Panc1 (cell line): ENCODE results near the gene SOCS2. TPM values are rescaled to one million over a fixed set of nuclear protein-coding genes. Genes with fewer than 3 reads are reported as not detected.

Experiments
- ATAC-seq: fragments of 200-7000 bp; cut with Tn5 transposase; 2 replicates; pipeline ENCODE4 v1.9.1; 2020; ENCODE audit warnings: mild to moderate bottlenecking, moderate library complexity
- BruUV-seq: library from RNA; stranded (reverse); fragments of 400-500 nt; replicated peaks from 2 replicates; lab custom pipeline; 2021; lab: Mats Ljungman, UMichigan
- CTCF ChIA-PET: fragments of 300-600 bp; sonication (Branson Sonifier 250); formaldehyde crosslinking; loops from one replicate; lab custom pipeline; 2022; ENCODE audit warnings: antibody characterized with exemption; lab: Charles Lee
- POLR2A ChIA-PET: fragments of 300-600 bp; sonication (Branson Sonifier 250); formaldehyde crosslinking; loops from one replicate; lab custom pipeline; 2022; ENCODE audit warnings: antibody characterized with exemption; lab: Charles Lee
- DNase-seq: peaks from one replicate; pipeline ENCODE4 v3.0.0-alpha.2; 2010; ENCODE audit warnings: low read depth, low spot score
- H3K27ac ChIP-seq: 2 replicates; pipeline ENCODE4 v1.5.1; 2011; ENCODE audit warnings: mild to moderate bottlenecking, low read length, inconsistent platforms
- H3K27me3 ChIP-seq: fragments of 200-500 bp; sonication (Bioruptor generic); 2 replicates; pipeline ENCODE4 v1.6.0; 2014; ENCODE audit warnings: low read length, inconsistent platforms; ENCODE audit not compliant: control insufficient read depth, insufficient read depth
- H3K36me3 ChIP-seq: fragments of 200-500 bp; sonication (Bioruptor generic); 2 replicates; pipeline ENCODE4 v1.5.1; 2014; ENCODE audit warnings: inconsistent platforms, mild to moderate bottlenecking, low read length, moderate library complexity; ENCODE audit not compliant: control insufficient read depth, insufficient read depth
- H3K4me1 ChIP-seq: 2 replicates; pipeline ENCODE4 v1.5.1; 2011; ENCODE audit warnings: inconsistent platforms, mild to moderate bottlenecking, low read length, moderate library complexity; ENCODE audit not compliant: control insufficient read depth, insufficient read depth
- H3K4me3 ChIP-seq, 2 experiments: 2 replicates each; pipeline ENCODE4 v1.5.1; 2011 to 2012; ENCODE audit warnings: low read depth in 2 of 2, low read length in 2 of 2, mild to moderate bottlenecking in 2 of 2, inconsistent platforms in 1 of 2, moderate library complexity in 1 of 2
- H3K9me3 ChIP-seq: fragments of 200-500 bp; sonication (Bioruptor generic); 2 replicates; pipeline ENCODE4 v1.5.1; 2014; ENCODE audit warnings: low read depth, mild to moderate bottlenecking, inconsistent platforms, low read length, moderate library complexity; ENCODE audit not compliant: control insufficient read depth, insufficient read depth
- POLR2AphosphoS5 ChIP-seq: IDR thresholded peaks from 2 replicates; pipeline ENCODE4 v1.6.1; 2012; ENCODE audit warnings: mild to moderate bottlenecking, low read depth, low read length, moderate library complexity
- SIN3A ChIP-seq: IDR thresholded peaks from 2 replicates; pipeline ENCODE4 v1.6.1; 2012; ENCODE audit warnings: low read depth, mild to moderate bottlenecking, low read length, moderate library complexity, borderline replicate concordance; ENCODE audit not compliant: insufficient read depth
- TCF7L2 ChIP-seq: IDR thresholded peaks from 2 replicates; pipeline ENCODE4 v1.6.1; 2011; ENCODE audit warnings: mild to moderate bottlenecking, low read depth, low read length, inconsistent platforms
- in situ Hi-C: cut with HindIII; loops from 2 replicates; pipeline ENCODE4 v1.10.0; 2016; ENCODE audit warnings: low sequenced_read_pairs, low pct_unique_long_range_greater_than_20kb
- intact Hi-C: fragments of 100-400 bp; cut with micrococcal nuclease; formaldehyde crosslinking; loops from one replicate; pipeline ENCODE4 v1.10.0; 2022; ENCODE audit not compliant: unreplicated experiment
- total RNA-seq: library from RNA; stranded (reverse); gene quantifications from one replicate; pipeline ENCODE4 v1.2.1, GENCODE V29; 2021; ENCODE audit not compliant: unreplicated experiment
- TF ChIP-seq, protein P1 (sequence below): fragments of 450-650 bp; IDR thresholded peaks from 2 replicates; pipeline ENCODE4 v1.5.1; 2017; ENCODE audit warnings: mild to moderate bottlenecking
- TF ChIP-seq, protein P2 (sequence below), 2 experiments: IDR thresholded peaks; 2 replicates each; pipeline ENCODE4 v1.6.1; 2011 to 2012; ENCODE audit warnings: low read depth in 2 of 2, control low read depth in 1 of 2, low read length in 1 of 2, mild to moderate bottlenecking in 1 of 2, moderate library complexity in 1 of 2; ENCODE audit not compliant: insufficient read depth in 1 of 2

SOCS2 gene
- total RNA-seq, 1 experiment from 2014 or later, result 33.8 TPM

DNA sequence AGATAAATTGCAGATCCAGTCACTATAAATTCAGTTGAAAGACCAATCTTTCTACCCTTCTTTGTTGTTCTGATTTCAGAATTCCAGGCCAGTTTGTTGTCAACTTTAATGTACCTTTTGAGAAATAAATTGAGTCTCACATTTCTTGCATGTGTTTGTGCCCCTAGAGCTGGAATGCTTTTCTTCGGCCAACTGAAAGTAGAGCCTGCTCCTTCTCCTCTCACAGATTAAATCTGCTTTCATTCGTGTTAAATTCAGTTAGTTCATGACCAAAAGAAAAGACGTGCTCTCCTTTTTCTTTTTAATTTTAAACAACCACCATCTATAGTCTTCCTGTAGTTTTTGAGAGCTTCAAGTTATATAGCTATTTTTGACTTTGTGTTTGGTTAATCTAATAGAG, 22.9 kb downstream of the SOCS2 start:
- peak overlapping the region; percentile 68; the same call in 1 of the 2 replicates for H3K27ac ChIP-seq
- no TSS peak for BruUV-seq
- no peak for DNase-seq
- TF ChIP-seq SIN3A, result no peak
- TF ChIP-seq, protein P1, sequence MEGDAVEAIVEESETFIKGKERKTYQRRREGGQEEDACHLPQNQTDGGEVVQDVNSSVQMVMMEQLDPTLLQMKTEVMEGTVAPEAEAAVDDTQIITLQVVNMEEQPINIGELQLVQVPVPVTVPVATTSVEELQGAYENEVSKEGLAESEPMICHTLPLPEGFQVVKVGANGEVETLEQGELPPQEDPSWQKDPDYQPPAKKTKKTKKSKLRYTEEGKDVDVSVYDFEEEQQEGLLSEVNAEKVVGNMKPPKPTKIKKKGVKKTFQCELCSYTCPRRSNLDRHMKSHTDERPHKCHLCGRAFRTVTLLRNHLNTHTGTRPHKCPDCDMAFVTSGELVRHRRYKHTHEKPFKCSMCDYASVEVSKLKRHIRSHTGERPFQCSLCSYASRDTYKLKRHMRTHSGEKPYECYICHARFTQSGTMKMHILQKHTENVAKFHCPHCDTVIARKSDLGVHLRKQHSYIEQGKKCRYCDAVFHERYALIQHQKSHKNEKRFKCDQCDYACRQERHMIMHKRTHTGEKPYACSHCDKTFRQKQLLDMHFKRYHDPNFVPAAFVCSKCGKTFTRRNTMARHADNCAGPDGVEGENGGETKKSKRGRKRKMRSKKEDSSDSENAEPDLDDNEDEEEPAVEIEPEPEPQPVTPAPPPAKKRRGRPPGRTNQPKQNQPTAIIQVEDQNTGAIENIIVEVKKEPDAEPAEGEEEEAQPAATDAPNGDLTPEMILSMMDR, result no peak
- TF ChIP-seq TCF7L2, result no peak
- TF ChIP-seq POLR2AphosphoS5, result no peak
- TF ChIP-seq, protein P2, sequence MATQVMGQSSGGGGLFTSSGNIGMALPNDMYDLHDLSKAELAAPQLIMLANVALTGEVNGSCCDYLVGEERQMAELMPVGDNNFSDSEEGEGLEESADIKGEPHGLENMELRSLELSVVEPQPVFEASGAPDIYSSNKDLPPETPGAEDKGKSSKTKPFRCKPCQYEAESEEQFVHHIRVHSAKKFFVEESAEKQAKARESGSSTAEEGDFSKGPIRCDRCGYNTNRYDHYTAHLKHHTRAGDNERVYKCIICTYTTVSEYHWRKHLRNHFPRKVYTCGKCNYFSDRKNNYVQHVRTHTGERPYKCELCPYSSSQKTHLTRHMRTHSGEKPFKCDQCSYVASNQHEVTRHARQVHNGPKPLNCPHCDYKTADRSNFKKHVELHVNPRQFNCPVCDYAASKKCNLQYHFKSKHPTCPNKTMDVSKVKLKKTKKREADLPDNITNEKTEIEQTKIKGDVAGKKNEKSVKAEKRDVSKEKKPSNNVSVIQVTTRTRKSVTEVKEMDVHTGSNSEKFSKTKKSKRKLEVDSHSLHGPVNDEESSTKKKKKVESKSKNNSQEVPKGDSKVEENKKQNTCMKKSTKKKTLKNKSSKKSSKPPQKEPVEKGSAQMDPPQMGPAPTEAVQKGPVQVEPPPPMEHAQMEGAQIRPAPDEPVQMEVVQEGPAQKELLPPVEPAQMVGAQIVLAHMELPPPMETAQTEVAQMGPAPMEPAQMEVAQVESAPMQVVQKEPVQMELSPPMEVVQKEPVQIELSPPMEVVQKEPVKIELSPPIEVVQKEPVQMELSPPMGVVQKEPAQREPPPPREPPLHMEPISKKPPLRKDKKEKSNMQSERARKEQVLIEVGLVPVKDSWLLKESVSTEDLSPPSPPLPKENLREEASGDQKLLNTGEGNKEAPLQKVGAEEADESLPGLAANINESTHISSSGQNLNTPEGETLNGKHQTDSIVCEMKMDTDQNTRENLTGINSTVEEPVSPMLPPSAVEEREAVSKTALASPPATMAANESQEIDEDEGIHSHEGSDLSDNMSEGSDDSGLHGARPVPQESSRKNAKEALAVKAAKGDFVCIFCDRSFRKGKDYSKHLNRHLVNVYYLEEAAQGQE (IDR thresholded peaks at IDR 0.05; ENCODE audit: insufficient read depth in 1 of 2, low read depth in 2 of 2, low read length in 1 of 2), result no peak
- H3K9me3 ChIP-seq, result no peaks in the 10 kb centered on the region
- H3K27me3 ChIP-seq, result no peaks in the 10 kb centered on the region
- peaks cover 16% of the 10 kb centered on the region for H3K4me1 ChIP-seq
- in situ Hi-C loops, result no loop called here
- POLR2A ChIA-PET, result interaction anchor here (0.6 to 0.9 kb wide), 4 partner anchors 12 to 1023 kb away, joined by 3 to 4 read pairs (median 3); no protein-coding TSS in a partner anchor
- CTCF ChIA-PET, result interaction anchor here (0.5 kb wide), 1 partner anchor 92 kb away, joined by 3 read pairs; no protein-coding TSS in a partner anchor
- no peak overlapping the region for H3K4me3 ChIP-seq
- H3K36me3 ChIP-seq, result no peaks in the 10 kb centered on the region
- intact Hi-C loops, result no loop called here
- no peak for ATAC-seq

- CTCF ChIA-PET, result interaction anchor here (0.5 kb wide), 1 partner anchor 266 kb away, joined by 4 read pairs; no protein-coding TSS in a partner anchor
- in situ Hi-C loops, result no loop called here
These were observed 25.1 kb downstream of the SOCS2 start for GRCh38 chr12:93597608-93598007.

More at GRCh38 chr12:93597608-93598007, 25.1 kb downstream of the SOCS2 start:
- no TSS peak for BruUV-seq
- TF ChIP-seq POLR2AphosphoS5 (no peak), SIN3A (no peak), TCF7L2 (no peak)
- TF ChIP-seq, protein P1, result no peak
- TF ChIP-seq, protein P2 (IDR thresholded peaks at IDR 0.05; ENCODE audit: insufficient read depth in 1 of 2, low read depth in 2 of 2, low read length in 1 of 2), result no peak
- Histone ChIP-seq H3K4me1 (peaks cover 6% of the 10 kb centered on the region), H3K36me3 (no peaks in the 10 kb centered on the region), H3K27me3 (no peaks in the 10 kb centered on the region), H3K4me3 (no peak overlapping the region), H3K9me3 (no peaks in the 10 kb centered on the region), H3K27ac (no peak overlapping the region)
- POLR2A ChIA-PET, result interaction anchor here (0.6 kb wide), 1 partner anchor 161 kb away, joined by 3 read pairs; no protein-coding TSS in a partner anchor
- intact Hi-C loops, result no loop called here
- ATAC-seq, result no peak
- DNase-seq, result no peak
